Smooth muscle cell (in vitro differentiated cells): ENCODE measurements around the gene SLC27A5. TPM values are rescaled to one million over a fixed set of nuclear protein-coding genes. Genes with fewer than 3 reads are reported as not detected.

Source experiments
- DNase-seq: peaks from one replicate; lab custom pipeline; 2025; ENCODE audit not compliant: unreplicated experiment; lab: John Stamatoyannopoulos, UW
- H2AFZ ChIP-seq: fragments of 200-600 bp; sonication (generic); 2 replicates; pipeline ENCODE4 v1.6.0; 2016; ENCODE audit warnings: antibody characterized with exemption, low read depth, mild to moderate bottlenecking
- H3F3A ChIP-seq: fragments of 200-600 bp; sonication (generic); 2 replicates; pipeline ENCODE4 v1.6.0; 2017; ENCODE audit warnings: antibody characterized with exemption, low read depth
- H3K27ac ChIP-seq: fragments of 200-600 bp; sonication (generic); 2 replicates; pipeline ENCODE4 v1.5.1; 2016; ENCODE audit warnings: low read depth, mild to moderate bottlenecking
- H3K27me3 ChIP-seq: fragments of 200-600 bp; sonication (generic); 2 replicates; pipeline ENCODE4 v1.6.1; 2016; ENCODE audit warnings: low read depth, mild to moderate bottlenecking
- H3K36me3 ChIP-seq: fragments of 200-600 bp; sonication (generic); 2 replicates; pipeline ENCODE4 v1.5.1; 2016; ENCODE audit warnings: low read depth
- H3K4me1 ChIP-seq: fragments of 200-600 bp; sonication (generic); 2 replicates; pipeline ENCODE4 v1.5.1; 2016; ENCODE audit warnings: low read depth
- H3K4me2 ChIP-seq: fragments of 200-600 bp; sonication (generic); 2 replicates; pipeline ENCODE4 v1.6.0; 2016; ENCODE audit warnings: mild to moderate bottlenecking
- H3K4me3 ChIP-seq: fragments of 200-600 bp; sonication (generic); 2 replicates; pipeline ENCODE4 v1.5.1; 2016; ENCODE audit warnings: mild to moderate bottlenecking
- H3K79me2 ChIP-seq: fragments of 200-600 bp; sonication (generic); 2 replicates; pipeline ENCODE4 v1.6.0; 2016; ENCODE audit warnings: low read depth, mild to moderate bottlenecking
- H3K9ac ChIP-seq: fragments of 200-600 bp; sonication (generic); 2 replicates; pipeline ENCODE4 v1.6.0; 2016; ENCODE audit warnings: low read depth
- H3K9me3 ChIP-seq: fragments of 200-600 bp; sonication (generic); replicated peaks from 2 replicates; pipeline ENCODE4 v1.5.1; 2016; ENCODE audit warnings: low read depth
- H4K20me1 ChIP-seq: fragments of 200-600 bp; sonication (generic); 2 replicates; pipeline ENCODE4 v1.6.0; 2016; ENCODE audit warnings: low read depth
- WGBS: methylation state at CpG from one replicate; pipeline ENCODE4 v1.1.7; 2016; ENCODE audit warnings: low lambda C conversion rate; 5-methylcytosine and 5-hydroxymethylcytosine counted together
- polyA plus RNA-seq: library from polyadenylated mRNA; unstranded; fragments of >200 nt; fragmentation: Nextera tagmentation; extraction: Ambion mirVana; gene quantifications from 2 replicates; pipeline ENCODE4 v1.2.1, GENCODE V29; 2016
- total RNA-seq: library from RNA; depleted of rRNA; stranded (reverse); fragments of >200 nt; gene quantifications from 2 replicates; pipeline ENCODE4 v1.2.3, GENCODE V29; 2014
- TF ChIP-seq, protein P1 (sequence below): fragments of 200-600 bp; sonication (generic); IDR thresholded peaks from 2 replicates; pipeline ENCODE4 v1.5.1; 2017; ENCODE audit warnings: borderline replicate concordance, mild to moderate bottlenecking, antibody characterized with exemption; ENCODE audit not compliant: insufficient read depth, poor library complexity, severe bottlenecking

The SLC27A5 gene
- total and polyA plus RNA-seq, 2 experiments from 2014 or later = 6.6 to 7.5 TPM

DNA sequence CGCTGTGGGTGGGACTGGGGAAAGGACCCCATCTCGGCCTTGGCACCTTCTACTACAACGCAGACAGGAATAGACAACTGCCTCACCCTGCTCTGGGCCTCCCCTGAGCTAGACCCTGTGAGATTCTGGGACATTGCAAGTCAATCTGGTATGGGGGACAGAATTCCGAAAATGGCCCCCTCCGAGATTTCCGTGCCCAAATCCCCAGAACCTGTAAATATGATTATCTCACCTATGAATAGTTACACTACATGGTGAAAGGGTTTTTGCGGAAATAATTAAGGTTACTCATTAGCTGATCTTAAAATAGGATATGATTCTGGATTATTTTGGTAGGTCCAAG, 8.4 kb upstream of the SLC27A5 start:
- Histone ChIP-seq H3K4me3 (peak overlapping the region; percentile 65), H3K79me2 (peaks cover 36% of the 10 kb centered on the region), H4K20me1 (peaks cover 4% of the 10 kb centered on the region), H3K9me3 (no peaks in the 10 kb centered on the region), H3K9ac (peak overlapping the region; percentile 85), H3K27ac (peak overlapping the region; percentile 82), H2AFZ (peak overlapping the region; percentile 52), H3K36me3 (no peaks in the 10 kb centered on the region), H3K27me3 (no peaks in the 10 kb centered on the region), H3F3A (no peaks in the 10 kb centered on the region), H3K4me2 (peak overlapping the region; percentile 90), H3K4me1 (peaks cover 10% of the 10 kb centered on the region)
- no peak for DNase-seq
- WGBS = 25% methylated on average over 7 of the region's 7 CpGs
- TF ChIP-seq, protein P1, sequence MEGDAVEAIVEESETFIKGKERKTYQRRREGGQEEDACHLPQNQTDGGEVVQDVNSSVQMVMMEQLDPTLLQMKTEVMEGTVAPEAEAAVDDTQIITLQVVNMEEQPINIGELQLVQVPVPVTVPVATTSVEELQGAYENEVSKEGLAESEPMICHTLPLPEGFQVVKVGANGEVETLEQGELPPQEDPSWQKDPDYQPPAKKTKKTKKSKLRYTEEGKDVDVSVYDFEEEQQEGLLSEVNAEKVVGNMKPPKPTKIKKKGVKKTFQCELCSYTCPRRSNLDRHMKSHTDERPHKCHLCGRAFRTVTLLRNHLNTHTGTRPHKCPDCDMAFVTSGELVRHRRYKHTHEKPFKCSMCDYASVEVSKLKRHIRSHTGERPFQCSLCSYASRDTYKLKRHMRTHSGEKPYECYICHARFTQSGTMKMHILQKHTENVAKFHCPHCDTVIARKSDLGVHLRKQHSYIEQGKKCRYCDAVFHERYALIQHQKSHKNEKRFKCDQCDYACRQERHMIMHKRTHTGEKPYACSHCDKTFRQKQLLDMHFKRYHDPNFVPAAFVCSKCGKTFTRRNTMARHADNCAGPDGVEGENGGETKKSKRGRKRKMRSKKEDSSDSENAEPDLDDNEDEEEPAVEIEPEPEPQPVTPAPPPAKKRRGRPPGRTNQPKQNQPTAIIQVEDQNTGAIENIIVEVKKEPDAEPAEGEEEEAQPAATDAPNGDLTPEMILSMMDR = no peak

DNA sequence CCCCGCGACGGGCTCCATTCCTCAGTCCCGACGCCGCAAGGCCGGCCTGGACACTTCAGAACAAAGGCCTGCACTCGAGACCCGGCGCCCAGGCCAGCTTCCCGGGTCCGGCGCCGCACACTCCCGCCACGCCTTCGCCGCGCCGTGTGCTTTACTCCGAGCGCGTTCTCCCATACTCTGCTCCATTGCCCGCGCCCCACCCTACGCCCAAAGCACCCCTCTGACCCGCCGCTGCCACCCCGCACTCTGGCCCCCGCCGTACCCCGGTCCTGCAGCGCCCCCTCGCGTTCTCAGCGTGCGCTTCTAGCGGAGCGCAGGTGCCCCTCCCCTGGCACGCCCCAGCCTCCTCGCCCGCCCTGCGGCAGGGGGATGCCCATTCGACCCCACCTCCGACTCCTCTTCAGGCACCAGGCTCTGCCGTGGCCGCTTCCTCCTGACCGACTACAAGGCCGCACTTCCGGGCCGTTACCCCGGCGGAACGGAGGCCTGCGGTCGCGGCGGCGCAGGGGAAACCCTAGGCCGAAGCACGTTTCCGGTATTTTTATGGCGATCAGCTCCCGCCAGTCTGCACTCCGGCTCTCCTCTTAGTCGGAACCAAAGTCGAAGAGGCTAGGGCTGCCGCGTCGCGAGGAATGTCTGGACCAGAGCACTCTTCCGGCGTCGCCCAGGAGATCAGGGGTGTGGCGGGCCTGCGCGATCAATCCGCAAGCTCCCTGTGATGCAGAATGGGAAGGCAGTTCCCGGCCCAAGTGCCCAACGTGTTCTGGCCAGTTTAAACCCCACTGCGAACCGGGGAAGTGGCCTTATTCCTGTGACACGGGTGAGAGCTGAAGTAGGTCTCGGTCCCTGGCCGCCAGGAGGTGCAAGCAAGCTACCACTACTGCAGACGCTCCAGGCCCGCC, 7.8 kb upstream of the SLC27A5 start, which contains the start of gene ZBTB45:
ZBTB45 (minus strand) TSS at position 456 of the 902 bp plus-strand sequence. CDS start 2,137 bp downstream, outside the sequence.
- Histone ChIP-seq H3K4me1 (peaks cover 10% of the 10 kb centered on the region), H3K79me2 (peaks cover 42% of the 10 kb centered on the region), H3K27ac (peak within 1 kb of the TSS; percentile 82), H3K9me3 (no peaks in the 10 kb centered on the region), H3K36me3 (no peaks in the 10 kb centered on the region), H3F3A (no peaks in the 10 kb centered on the region), H4K20me1 (peaks cover 4% of the 10 kb centered on the region), H3K9ac (peak within 1 kb of the TSS; percentile 85), H3K4me2 (peak within 1 kb of the TSS; percentile 90), H3K27me3 (no peaks in the 10 kb centered on the region), H2AFZ (peak within 1 kb of the TSS; percentile 64), H3K4me3 (peak within 1 kb of the TSS; percentile 65)
- WGBS = under 1% methylated on average over 58 of the region's 87 CpGs
- peak; percentile 96 for DNase-seq
- TF ChIP-seq, protein P1 = peak; percentile 97

DNA sequence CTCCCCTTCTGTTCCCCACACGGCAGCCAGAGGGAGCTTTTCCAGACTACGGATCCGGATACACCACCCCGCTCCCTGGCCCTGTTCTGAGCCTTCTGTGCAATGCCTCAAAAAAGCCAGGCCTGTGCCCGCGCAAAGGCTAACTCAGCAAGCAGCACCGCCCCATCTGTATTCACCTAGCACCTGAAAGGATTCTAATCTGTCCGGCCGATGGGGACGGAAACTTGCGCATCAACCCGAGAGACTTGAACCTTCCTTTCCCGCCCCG, 7.2 kb upstream of the SLC27A5 start:
- DNase-seq = peak; percentile 52
- Histone ChIP-seq H3K4me1 (peaks cover 10% of the 10 kb centered on the region), H3K4me3 (peak overlapping the region; percentile 65), H2AFZ (peak overlapping the region; percentile 64), H3K9ac (peak overlapping the region; percentile 85), H3K27me3 (no peaks in the 10 kb centered on the region), H3F3A (no peaks in the 10 kb centered on the region), H3K9me3 (no peaks in the 10 kb centered on the region), H3K36me3 (no peaks in the 10 kb centered on the region), H3K27ac (peak overlapping the region; percentile 82), H3K4me2 (peak overlapping the region; percentile 90), H3K79me2 (peaks cover 46% of the 10 kb centered on the region), H4K20me1 (peaks cover 4% of the 10 kb centered on the region)
- under 1% methylated on average over 14 of the region's 14 CpGs for WGBS
- TF ChIP-seq, protein P1 = peak; percentile 54
